ENCODE measurements around the gene PATJ. TPM values are rescaled to one million over a fixed set of nuclear protein-coding genes. Genes with fewer than 3 reads are reported as not detected.

PATJ gene
- total and polyA plus RNA-seq, 10 donors: 2.3 to 32.2 (median 17.7) TPM

GRCh38 chr1:62066713-62067112 lies 324.4 kb downstream of the PATJ start:
- Histone ChIP-seq H3K4me3 (no peak overlapping the region), H3K36me3 (peaks cover 0 to 18% (median 0%) of the 10 kb centered on the region in 6 donors), H3K4me1 (no peaks in the 10 kb centered on the region), H3K27me3 (replicated peaks in 1 of 7) (no peaks in the 10 kb centered on the region), H3K9me3 (peaks cover 0 to 9% (median 6%) of the 10 kb centered on the region in 8 donors), H3K27ac (no peak overlapping the region)
- intact Hi-C loops (cut with DNase I; ENCODE audit: low total_unique reads): no loop called here
- WGBS, 5 donors: 88 to 98% (median 95%) methylated on average over 2 of the region's 2 CpGs
- no peak for DNase-seq
- TF ChIP-seq CTCF (IDR thresholded peaks at IDR 0.05 in 8 of 11, conservative IDR thresholded peaks at IDR 0.05 in 3 of 11) (no peak), POLR2AphosphoS5 (IDR thresholded peaks at IDR 0.05) (no peak), POLR2A (IDR thresholded peaks at IDR 0.05) (no peak)

GRCh38 chr1:62068416-62068843 lies 326.1 kb downstream of the PATJ start:
- Histone ChIP-seq H3K9me3 (peaks cover 0 to 9% (median 6%) of the 10 kb centered on the region in 8 donors), H3K36me3 (peaks cover 0 to 18% (median 0%) of the 10 kb centered on the region in 6 donors), H3K27ac (peak overlapping the region in 1 of 8 donors; percentile 3), H3K27me3 (replicated peaks in 1 of 7) (no peaks in the 10 kb centered on the region), H3K4me3 (no peak overlapping the region), H3K4me1 (no peaks in the 10 kb centered on the region)
- intact Hi-C loops (cut with DNase I; ENCODE audit: low total_unique reads): no loop called here
- DNase-seq: no peak
- WGBS, 5 donors: 32 to 100% (median 83%) methylated on average over 1 of the region's 1 CpG
- TF ChIP-seq POLR2AphosphoS5 (IDR thresholded peaks at IDR 0.05): no peak
- no peak for TF ChIP-seq CTCF (IDR thresholded peaks at IDR 0.05 in 8 of 11, conservative IDR thresholded peaks at IDR 0.05 in 3 of 11)
- TF ChIP-seq POLR2A (IDR thresholded peaks at IDR 0.05): no peak

- no peak for DNase-seq
- Histone ChIP-seq H3K27me3 (replicated peaks in 1 of 7) (no peaks in the 10 kb centered on the region), H3K36me3 (peaks cover 0 to 18% (median 0%) of the 10 kb centered on the region in 6 donors)
These were observed 326.7 kb downstream of the PATJ start for GRCh38 chr1:62068978-62069377.

More at GRCh38 chr1:62068978-62069377, 326.7 kb downstream of the PATJ start:
- intact Hi-C loops (cut with DNase I; ENCODE audit: low total_unique reads): no loop called here
- Histone ChIP-seq H3K27ac (no peak overlapping the region), H3K9me3 (peaks cover 0 to 9% (median 6%) of the 10 kb centered on the region in 8 donors), H3K4me1 (no peaks in the 10 kb centered on the region), H3K4me3 (no peak overlapping the region)
- TF ChIP-seq CTCF (IDR thresholded peaks at IDR 0.05 in 8 of 11, conservative IDR thresholded peaks at IDR 0.05 in 3 of 11) (no peak), POLR2A (IDR thresholded peaks at IDR 0.05) (no peak), POLR2AphosphoS5 (IDR thresholded peaks at IDR 0.05) (no peak)
- 66 to 75% (median 72%) methylated on average over 5 of the region's 5 CpGs for WGBS, 5 donors
